GM12891 (cell line): ENCODE results near the gene STX17.
"Not testable (repeated sequence)": the region's sequence is repeated elsewhere in the genome, so short reads cannot be mapped to it uniquely, and the experiment has no call there.

Source experiments
- DNase-seq: peaks from one replicate; pipeline ENCODE4 v3.0.0; 2011; ENCODE audit warnings: low spot score; ENCODE audit not compliant: insufficient read length
- FAIRE-seq: peaks from 2 replicates; lab custom pipeline; 2011; peaks lifted over from hg19 to GRCh38; lab: Jason Lieb, UNC
- PAX5 ChIP-seq: IDR thresholded peaks from 2 replicates; pipeline ENCODE4 v1.6.1; 2011; ENCODE audit warnings: low read length, moderate library complexity, mild to moderate bottlenecking; ENCODE audit not compliant: insufficient read depth, severe bottlenecking
- POLR2A ChIP-seq: IDR thresholded peaks from 2 replicates; pipeline ENCODE4 v1.6.1; 2011; ENCODE audit warnings: low read depth, low read length, control low read depth
- POLR2AphosphoS5 ChIP-seq: IDR thresholded peaks from 2 replicates; pipeline ENCODE4 v1.6.1; 2011; ENCODE audit warnings: low read depth, low read length, control low read depth
- POU2F2 ChIP-seq: IDR thresholded peaks from 2 replicates; pipeline ENCODE4 v1.6.1; 2011; ENCODE audit warnings: low read depth, mild to moderate bottlenecking, control low read depth, low read length, moderate library complexity
- SPI1 ChIP-seq: IDR thresholded peaks from 2 replicates; pipeline ENCODE4 v1.6.1; 2011; ENCODE audit warnings: low read depth, low read length, control low read depth
- TAF1 ChIP-seq: IDR thresholded peaks from 2 replicates; pipeline ENCODE4 v1.6.1; 2011; ENCODE audit warnings: low read depth, low read length, control low read depth

Gene STX17

GRCh38 chr9:99980598-99980997 is 74.1 kb downstream of the STX17 start:
- DNase-seq = no peak
- no peak for TF ChIP-seq POLR2A
- no peak for TF ChIP-seq PAX5
- no peak for TF ChIP-seq TAF1
- no peak for TF ChIP-seq POLR2AphosphoS5
- TF ChIP-seq SPI1 = no peak
- no peak for TF ChIP-seq POU2F2
- FAIRE-seq = no peak

DNA sequence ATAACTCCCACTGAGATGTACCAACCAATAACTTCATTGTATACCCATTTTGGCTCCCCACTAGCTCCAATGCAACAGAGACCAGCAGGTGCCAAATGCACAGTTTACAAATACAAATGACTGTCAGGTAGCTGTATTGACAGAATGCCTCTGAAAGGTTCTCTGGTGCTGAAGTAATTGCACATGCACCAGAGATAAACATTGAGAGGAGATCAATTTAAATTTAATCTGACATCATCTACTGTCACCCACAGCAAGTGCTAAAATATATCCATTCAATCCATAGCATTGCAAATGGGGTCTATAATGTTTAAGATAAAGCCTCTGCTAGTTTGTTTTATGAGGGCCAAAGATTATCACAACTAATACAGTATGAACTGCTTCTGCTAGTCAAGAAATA is 80.2 kb downstream of the STX17 start:
- TF ChIP-seq POLR2A = no peak
- no peak for TF ChIP-seq SPI1
- no peak for TF ChIP-seq POU2F2
- no peak for TF ChIP-seq TAF1
- no peak for TF ChIP-seq PAX5
- no peak for TF ChIP-seq POLR2AphosphoS5
- DNase-seq (no peak), FAIRE-seq (no peak)

GRCh38 chr9:99990508-99990907 is 84.1 kb downstream of the STX17 start:
- not testable (repeated sequence) for FAIRE-seq, DNase-seq

GRCh38 chr9:99998266-99998665 is 91.8 kb downstream of the STX17 start:
- TF ChIP-seq PAX5 (no peak), POLR2A (no peak), POU2F2 (no peak), SPI1 (no peak), POLR2AphosphoS5 (no peak)
- no peak for DNase-seq
- FAIRE-seq = no peak

GRCh38 chr9:99998866-99999265 is 92.4 kb downstream of the STX17 start:
- FAIRE-seq = no peak
- no peak for TF ChIP-seq POLR2A
- no peak for TF ChIP-seq POU2F2
- DNase-seq = no peak

GRCh38 chr9:99999797-100000196 is 93.3 kb downstream of the STX17 start:
- TF ChIP-seq POU2F2 (no peak), SPI1 (no peak), TAF1 (no peak), POLR2A (no peak), POLR2AphosphoS5 (no peak), PAX5 (no peak)
- no peak for FAIRE-seq
- DNase-seq = no peak

DNA sequence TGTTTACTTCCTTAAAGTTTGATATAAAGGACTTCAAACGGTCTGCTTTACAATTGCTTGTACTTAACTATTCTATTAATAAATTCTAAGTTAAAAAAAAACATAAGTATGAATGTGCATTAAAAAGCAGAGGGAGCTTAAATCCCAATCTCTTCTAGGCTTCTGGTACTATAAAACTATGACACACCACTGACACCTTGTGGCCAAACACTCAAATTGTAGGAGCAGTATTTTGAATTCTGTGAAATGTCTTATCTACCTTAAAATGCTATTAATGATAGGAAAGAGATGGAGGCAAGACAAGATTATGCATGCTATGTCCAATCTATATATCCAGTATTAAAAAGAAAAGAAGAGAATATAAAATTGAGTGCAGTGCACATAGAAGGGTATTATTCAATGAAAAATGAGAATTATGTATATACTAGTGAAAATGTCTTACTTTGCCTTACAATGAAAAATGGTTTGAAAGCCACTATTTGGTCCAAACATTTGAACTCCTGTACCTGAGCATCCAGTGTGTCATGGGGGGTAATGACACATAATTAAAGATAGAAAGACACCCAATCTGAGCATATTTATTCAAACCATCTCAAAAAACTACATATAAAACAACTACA is 104.7 kb downstream of the STX17 start:
- no peak for DNase-seq
- no peak for TF ChIP-seq SPI1
- TF ChIP-seq PAX5 = no peak
- no peak for TF ChIP-seq POLR2A
- TF ChIP-seq POU2F2 = no peak
- no peak for TF ChIP-seq POLR2AphosphoS5
- TF ChIP-seq TAF1 = no peak
- peak; percentile 20 for FAIRE-seq

GRCh38 chr9:100012279-100012678 is 105.8 kb downstream of the STX17 start:
- DNase-seq = no peak
- FAIRE-seq = no peak
- TF ChIP-seq SPI1 (no peak), POLR2AphosphoS5 (no peak), PAX5 (no peak), TAF1 (no peak), POLR2A (no peak)

DNA sequence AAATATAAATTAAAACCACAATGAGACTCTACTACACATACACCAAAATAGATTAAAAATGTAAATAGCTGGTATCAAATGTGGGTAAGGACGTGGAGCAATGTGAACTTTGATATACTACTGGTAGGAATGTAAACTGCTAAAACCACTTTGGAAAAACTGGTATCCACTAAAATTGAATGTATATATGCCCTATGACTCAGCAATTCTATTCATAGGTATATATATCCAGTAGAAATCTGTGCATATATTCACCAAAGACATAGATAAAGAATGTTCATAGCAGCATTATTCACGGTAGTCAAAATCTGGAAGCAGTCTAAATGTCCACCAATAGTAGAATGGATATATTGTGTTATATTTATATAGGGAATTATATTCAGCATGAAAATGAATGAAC is 107.1 kb downstream of the STX17 start:
- DNase-seq (no peak), FAIRE-seq (no peak)
- TF ChIP-seq POLR2AphosphoS5 (no peak), POU2F2 (no peak), TAF1 (no peak), SPI1 (no peak), PAX5 (no peak), POLR2A (no peak)

GRCh38 chr9:100014846-100015245 is 108.4 kb downstream of the STX17 start:
- DNase-seq (no peak), FAIRE-seq (no peak)
- TF ChIP-seq POLR2A (no peak), POLR2AphosphoS5 (no peak), TAF1 (no peak), SPI1 (no peak), POU2F2 (no peak), PAX5 (no peak)

- TF ChIP-seq SPI1 = no peak
- no peak for TF ChIP-seq POLR2A
- TF ChIP-seq POU2F2 = no peak
- no peak for TF ChIP-seq TAF1
- no peak for TF ChIP-seq POLR2AphosphoS5
- no peak for TF ChIP-seq PAX5
- FAIRE-seq (no peak), DNase-seq (no peak)
Observed at GRCh38 chr9:100019541-100019940, 113.1 kb downstream of the STX17 start.
